Karpas-422 (cell line): ENCODE results near the gene GASK1A. TPM values are rescaled to one million over a fixed set of nuclear protein-coding genes. Genes with fewer than 3 reads are reported as not detected.
A peak's percentile ranks its signal among the peaks of the same experiment; 100 is the strongest.

Source experiments
- DNase-seq: peaks from one replicate; pipeline ENCODE4 v3.0.0-alpha.2; 2015
- H2AFZ ChIP-seq: fragments of 200-600 bp; sonication (generic); 2 replicates; pipeline ENCODE4 v1.6.1; 2014; ENCODE audit warnings: antibody characterized with exemption, low read length, mixed read lengths
- H3K27ac ChIP-seq: fragments of 200-600 bp; sonication (generic); 2 replicates; pipeline ENCODE4 v1.5.1; 2014; ENCODE audit warnings: mild to moderate bottlenecking, low read length, moderate library complexity
- H3K27me3 ChIP-seq: fragments of 200-600 bp; sonication (generic); 2 replicates; pipeline ENCODE4 v1.6.1; 2014; ENCODE audit warnings: low read length, mixed read lengths
- H3K36me3 ChIP-seq: fragments of 200-600 bp; sonication (generic); 2 replicates; pipeline ENCODE4 v1.6.1; 2014; ENCODE audit warnings: low read length, mixed read lengths; ENCODE audit not compliant: insufficient read depth
- H3K4me1 ChIP-seq: fragments of 200-600 bp; sonication (generic); 2 replicates; pipeline ENCODE4 v1.6.1; 2014; ENCODE audit warnings: mild to moderate bottlenecking, low read length, mixed read lengths
- H3K4me2 ChIP-seq: fragments of 200-600 bp; sonication (generic); 2 replicates; pipeline ENCODE4 v1.6.1; 2014; ENCODE audit warnings: low read length, low read depth, mild to moderate bottlenecking; ENCODE audit not compliant: poor library complexity, severe bottlenecking
- H3K4me3 ChIP-seq: fragments of 200-600 bp; sonication (generic); 2 replicates; pipeline ENCODE4 v1.5.1; 2014; ENCODE audit warnings: mild to moderate bottlenecking, antibody characterized with exemption, low read length, mixed read lengths
- H3K79me2 ChIP-seq: fragments of 200-600 bp; sonication (generic); 2 replicates; pipeline ENCODE4 v1.6.1; 2014; ENCODE audit warnings: mild to moderate bottlenecking, low read length, mixed read lengths
- H3K9ac ChIP-seq: fragments of 200-600 bp; sonication (generic); 2 replicates; pipeline ENCODE4 v1.6.0; 2014; ENCODE audit warnings: low read length
- H3K9me2 ChIP-seq: fragments of 200-600 bp; sonication (generic), shearing (Covaris generic); replicated peaks from 2 replicates; pipeline ENCODE4 v1.6.0; 2014; ENCODE audit warnings: mild to moderate bottlenecking, low read length, moderate library complexity; ENCODE audit not compliant: insufficient read depth
- H3K9me3 ChIP-seq: fragments of 300-700, 200-600 bp; sonication (generic); 2 replicates; pipeline ENCODE4 v1.6.1; 2014; ENCODE audit warnings: low read length, mixed read lengths
- H4K20me1 ChIP-seq: fragments of 200-600 bp; sonication (generic); 2 replicates; pipeline ENCODE4 v1.6.1; 2014; ENCODE audit warnings: mild to moderate bottlenecking, antibody characterized with exemption, low read length, low read depth; ENCODE audit not compliant: insufficient read depth
- total RNA-seq: library from RNA; depleted of rRNA; stranded (reverse); fragments of >200 nt; shearing (Covaris generic); gene quantifications from 2 replicates; pipeline ENCODE4 v1.2.3, GENCODE V29; 2014; ENCODE audit warnings: low replicate concordance

The GASK1A gene
- total RNA-seq, 1 experiment from 2014 or later = 6.4 TPM

DNA sequence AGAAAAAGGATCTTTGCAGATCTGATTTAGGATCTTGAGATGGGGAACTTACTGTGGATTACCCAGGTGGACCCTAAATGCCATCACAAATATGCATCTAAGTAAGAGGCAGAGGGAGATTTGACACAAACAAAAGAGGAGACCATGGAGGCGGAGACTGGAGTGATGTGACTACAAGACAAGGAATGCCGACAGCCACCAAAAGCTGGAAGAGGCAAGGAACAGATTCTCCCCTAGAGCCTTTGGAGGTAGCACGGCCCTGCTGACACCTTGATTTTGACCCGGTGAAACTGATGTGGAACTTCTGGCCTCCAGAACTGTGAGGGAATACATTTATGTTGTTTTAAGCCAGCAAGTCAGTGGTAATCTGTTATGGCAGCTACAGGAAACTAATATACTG lies 44.0 kb downstream of the GASK1A start:
- peaks cover 86% of the 10 kb centered on the region for H3K4me1 ChIP-seq
- no peaks in the 10 kb centered on the region for H3K9me2 ChIP-seq
- H3K9me3 ChIP-seq = no peaks in the 10 kb centered on the region
- no peaks in the 10 kb centered on the region for H3K36me3 ChIP-seq
- DNase-seq = peak; percentile 64
- peak overlapping the region; percentile 78 for H3K4me2 ChIP-seq
- peak overlapping the region; percentile 32; the same call in 1 of the 2 replicates for H2AFZ ChIP-seq
- H3K4me3 ChIP-seq = peak overlapping the region; percentile 56
- H3K79me2 ChIP-seq = no peaks in the 10 kb centered on the region
- no peaks in the 10 kb centered on the region for H3K27me3 ChIP-seq
- peak overlapping the region; percentile 81 for H3K9ac ChIP-seq
- peak overlapping the region; percentile 100 for H3K27ac ChIP-seq
- no peaks in the 10 kb centered on the region for H4K20me1 ChIP-seq

GRCh38 chr3:43023746-43024145 lies 44.6 kb downstream of the GASK1A start:
- Histone ChIP-seq H3K9ac (peak overlapping the region; percentile 81), H3K9me3 (no peaks in the 10 kb centered on the region), H3K4me1 (peaks cover 91% of the 10 kb centered on the region), H4K20me1 (no peaks in the 10 kb centered on the region), H3K27ac (peak overlapping the region; percentile 100), H3K36me3 (no peaks in the 10 kb centered on the region), H2AFZ (no peak overlapping the region), H3K4me2 (peak overlapping the region; percentile 78), H3K9me2 (no peaks in the 10 kb centered on the region), H3K79me2 (no peaks in the 10 kb centered on the region), H3K27me3 (no peaks in the 10 kb centered on the region), H3K4me3 (peak overlapping the region; percentile 56)
- peak; percentile 70 for DNase-seq

DNA sequence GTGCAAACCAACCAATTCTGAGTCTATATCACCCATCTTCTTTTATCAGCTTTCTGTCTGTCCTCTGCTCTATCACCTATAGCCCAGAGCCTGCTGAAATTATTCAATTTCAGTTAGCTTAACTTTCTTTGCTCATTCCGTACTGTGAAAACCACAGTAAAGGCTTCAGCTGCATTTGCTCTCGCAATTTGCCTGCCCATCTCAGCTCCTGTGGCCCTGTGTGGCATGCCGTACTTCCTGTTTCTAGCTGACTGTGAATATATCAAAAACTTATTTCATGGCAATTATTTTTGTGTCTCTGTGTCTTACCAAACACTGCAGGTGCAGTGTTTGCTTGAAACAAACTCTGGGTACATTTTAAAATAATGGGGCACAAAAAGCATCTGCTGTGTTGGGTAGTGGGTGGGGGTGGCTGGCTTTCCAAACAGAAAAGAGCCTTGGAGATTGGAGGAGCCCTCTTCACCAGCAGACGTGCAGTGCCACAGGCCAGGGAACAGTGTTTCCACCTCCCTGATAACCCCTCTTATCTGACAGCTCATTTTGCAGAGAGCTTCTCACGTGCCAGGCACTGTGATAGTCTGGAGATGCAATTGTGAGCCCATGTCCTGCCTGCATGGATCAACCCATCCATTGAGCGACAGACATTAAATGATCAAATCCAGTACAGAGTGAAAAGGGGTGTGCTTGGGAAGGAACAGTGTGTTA lies 45.2 kb downstream of the GASK1A start:
- H3K27me3 ChIP-seq = no peaks in the 10 kb centered on the region
- H3K9me3 ChIP-seq = no peaks in the 10 kb centered on the region
- H4K20me1 ChIP-seq = no peaks in the 10 kb centered on the region
- H3K4me3 ChIP-seq = peak overlapping the region; percentile 56
- no peaks in the 10 kb centered on the region for H3K36me3 ChIP-seq
- DNase-seq = peak; percentile 92
- no peaks in the 10 kb centered on the region for H3K79me2 ChIP-seq
- no peaks in the 10 kb centered on the region for H3K9me2 ChIP-seq
- H3K4me2 ChIP-seq = peak overlapping the region; percentile 78
- no peak overlapping the region for H2AFZ ChIP-seq
- H3K4me1 ChIP-seq = peaks cover 92% of the 10 kb centered on the region
- H3K9ac ChIP-seq = peak overlapping the region; percentile 81
- H3K27ac ChIP-seq = peak overlapping the region; percentile 100

DNA sequence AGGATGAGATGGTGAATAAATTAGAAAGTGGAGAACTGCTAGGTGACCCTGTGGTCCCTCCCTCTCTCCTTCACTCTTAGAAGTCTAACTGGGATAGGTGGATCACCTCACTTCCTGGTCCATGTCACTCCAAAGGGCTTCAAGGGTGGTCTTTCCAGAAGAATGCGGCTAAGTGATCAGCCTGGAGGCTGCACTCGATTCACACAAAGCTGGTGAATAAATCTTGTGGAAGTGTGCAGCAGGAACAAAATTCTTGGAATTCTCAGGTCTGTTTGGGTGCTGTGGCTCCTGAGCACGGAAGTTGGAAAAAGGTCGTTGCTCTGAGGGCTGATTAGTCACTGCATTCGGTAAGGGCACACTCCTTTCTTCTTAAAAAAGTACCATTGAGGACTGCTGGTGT lies 46.3 kb downstream of the GASK1A start:
- H3K4me3 ChIP-seq = peak overlapping the region; percentile 56
- no peaks in the 10 kb centered on the region for H3K27me3 ChIP-seq
- no peaks in the 10 kb centered on the region for H3K79me2 ChIP-seq
- H4K20me1 ChIP-seq = no peaks in the 10 kb centered on the region
- no peaks in the 10 kb centered on the region for H3K9me3 ChIP-seq
- peaks cover 98% of the 10 kb centered on the region for H3K4me1 ChIP-seq
- H3K36me3 ChIP-seq = no peaks in the 10 kb centered on the region
- peak overlapping the region; percentile 100 for H3K27ac ChIP-seq
- no peak overlapping the region for H2AFZ ChIP-seq
- H3K9me2 ChIP-seq = no peaks in the 10 kb centered on the region
- no peak for DNase-seq
- peak overlapping the region; percentile 78 for H3K4me2 ChIP-seq
- peak overlapping the region; percentile 81 for H3K9ac ChIP-seq

GRCh38 chr3:43028001-43028400 lies 48.9 kb downstream of the GASK1A start:
- no peak overlapping the region for H3K4me3 ChIP-seq

DNA sequence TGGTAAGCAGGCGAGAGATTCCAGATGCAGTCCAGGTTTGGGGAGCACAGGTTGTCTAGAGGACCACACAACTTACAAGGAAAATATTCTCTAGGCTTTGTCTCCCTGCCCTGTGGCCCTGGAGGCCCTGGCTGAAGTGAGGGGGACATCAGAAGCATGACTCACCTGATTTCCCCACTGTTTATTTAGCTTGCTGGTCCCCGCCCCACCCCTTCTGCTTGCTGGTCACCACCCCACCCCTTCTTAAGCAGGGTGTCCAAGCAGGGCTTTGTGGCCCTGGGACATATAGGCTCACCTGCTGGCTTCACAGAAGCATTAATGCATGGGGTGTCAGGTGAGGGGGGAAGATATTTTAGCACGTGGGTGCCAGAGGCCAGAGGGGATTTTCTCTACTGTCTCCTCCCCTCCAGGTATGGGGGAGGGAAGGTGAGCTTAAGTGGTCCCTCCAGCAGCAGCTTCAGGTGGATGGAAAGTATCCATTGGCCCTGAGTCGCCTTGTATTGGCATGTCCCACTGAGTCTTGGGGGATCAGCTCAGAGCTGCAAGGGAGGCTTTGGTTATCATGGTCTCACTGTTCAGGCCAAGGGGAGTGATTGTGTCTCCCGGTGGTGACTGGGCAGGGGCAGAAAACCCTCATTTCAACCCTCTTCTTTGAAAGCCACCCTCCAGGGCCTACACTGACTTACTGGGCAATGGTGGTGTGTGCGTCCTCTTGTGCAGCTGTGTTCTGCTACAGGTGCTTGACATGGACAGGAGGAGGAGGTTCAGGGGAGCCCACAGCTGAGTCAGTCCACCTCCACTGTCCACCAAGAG lies 49.8 kb downstream of the GASK1A start:
- Histone ChIP-seq H3K36me3 (no peaks in the 10 kb centered on the region), H3K4me3 (no peak overlapping the region), H3K79me2 (peaks cover 5% of the 10 kb centered on the region; the same call in 1 of the 2 replicates), H3K4me1 (peaks cover 100% of the 10 kb centered on the region), H3K27ac (peak overlapping the region; percentile 100), H3K4me2 (no peak overlapping the region), H4K20me1 (no peaks in the 10 kb centered on the region), H3K27me3 (no peaks in the 10 kb centered on the region), H3K9me2 (no peaks in the 10 kb centered on the region), H3K9me3 (no peaks in the 10 kb centered on the region), H2AFZ (no peak overlapping the region), H3K9ac (peak overlapping the region; percentile 19; the same call in 1 of the 2 replicates)
- DNase-seq = no peak

More at GRCh38 chr3:43028001-43028400, 48.9 kb downstream of the GASK1A start:
- peaks cover 5% of the 10 kb centered on the region; the same call in 1 of the 2 replicates for H3K79me2 ChIP-seq
- no peak overlapping the region for H3K4me2 ChIP-seq
- H3K9ac ChIP-seq = no peak overlapping the region
- H2AFZ ChIP-seq = no peak overlapping the region
- H3K4me1 ChIP-seq = peaks cover 100% of the 10 kb centered on the region
- peak overlapping the region; percentile 100 for H3K27ac ChIP-seq
- no peaks in the 10 kb centered on the region for H3K36me3 ChIP-seq
- no peak for DNase-seq
- no peaks in the 10 kb centered on the region for H3K9me3 ChIP-seq
- no peaks in the 10 kb centered on the region for H4K20me1 ChIP-seq
- H3K9me2 ChIP-seq = no peaks in the 10 kb centered on the region
- H3K27me3 ChIP-seq = no peaks in the 10 kb centered on the region

GRCh38 chr3:43030162-43030935 lies 51.2 kb downstream of the GASK1A start:
- H3K9me2 ChIP-seq = no peaks in the 10 kb centered on the region
- peak overlapping the region; percentile 61 for H3K4me2 ChIP-seq
- H4K20me1 ChIP-seq = no peaks in the 10 kb centered on the region
- peaks cover 5% of the 10 kb centered on the region; the same call in 1 of the 2 replicates for H3K79me2 ChIP-seq
- no peak overlapping the region for H2AFZ ChIP-seq
- H3K27me3 ChIP-seq = no peaks in the 10 kb centered on the region
- peak overlapping the region; percentile 68 for H3K9ac ChIP-seq
- peak overlapping the region; percentile 100 for H3K27ac ChIP-seq
- DNase-seq = no peak
- H3K36me3 ChIP-seq = no peaks in the 10 kb centered on the region
- H3K9me3 ChIP-seq = no peaks in the 10 kb centered on the region
- 0 out of 2 replicates have a peak overlapping the region, but pooled peaks have one; percentile 17 for H3K4me3 ChIP-seq
- peaks cover 100% of the 10 kb centered on the region for H3K4me1 ChIP-seq
